SU-DHL-6 (cell line): Measurements from ENCODE around the gene ADAM17.

Experiments
- H2AFZ ChIP-seq: fragments of 200-600 bp; sonication (generic); 2 replicates; pipeline ENCODE4 v1.6.1; 2014; ENCODE audit warnings: low read depth, mild to moderate bottlenecking, moderate library complexity, mixed read lengths, antibody characterized with exemption, low read length; ENCODE audit not compliant: severe bottlenecking
- H3F3A ChIP-seq: fragments of 200-600 bp; shearing (Covaris generic); 2 replicates; pipeline ENCODE4 v1.6.0; 2016; ENCODE audit warnings: antibody characterized with exemption, mild to moderate bottlenecking; ENCODE audit not compliant: insufficient read depth
- H3K27ac ChIP-seq: fragments of 200-600 bp; sonication (generic); 2 replicates; pipeline ENCODE4 v1.5.1; 2016; ENCODE audit warnings: low read depth, mild to moderate bottlenecking, low read length, moderate library complexity, mixed read lengths
- H3K27me3 ChIP-seq: fragments of 200-600 bp; sonication (generic), shearing (Covaris generic); 2 replicates; pipeline ENCODE4 v1.6.0; 2014; ENCODE audit warnings: mild to moderate bottlenecking, low read length
- H3K36me3 ChIP-seq: fragments of 200-600 bp; sonication (generic); 2 replicates; pipeline ENCODE4 v1.6.1; 2014; ENCODE audit warnings: mild to moderate bottlenecking, low read length, mixed read lengths
- H3K4me2 ChIP-seq: fragments of 300-600, 200-600 bp; shearing (Covaris generic), sonication (generic); 2 replicates; pipeline ENCODE4 v1.6.0; 2014; ENCODE audit warnings: low read length, low read depth, mild to moderate bottlenecking; ENCODE audit not compliant: poor library complexity, severe bottlenecking
- H3K4me3 ChIP-seq: fragments of 200-600 bp; sonication (generic); 2 replicates; pipeline ENCODE4 v1.5.1; 2014; ENCODE audit warnings: antibody characterized with exemption, low read length, mild to moderate bottlenecking, mixed read lengths; ENCODE audit not compliant: insufficient read depth, poor library complexity, severe bottlenecking
- H3K79me2 ChIP-seq: fragments of 200-600 bp; sonication (generic); 2 replicates; pipeline ENCODE4 v1.6.1; 2014; ENCODE audit warnings: mild to moderate bottlenecking, low read length, moderate library complexity; ENCODE audit not compliant: insufficient read depth
- H3K9ac ChIP-seq: fragments of 200-600 bp; sonication (generic); 2 replicates; pipeline ENCODE4 v1.7.0; 2014; ENCODE audit warnings: mild to moderate bottlenecking, low read length
- H3K9me2 ChIP-seq: fragments of 200-600 bp; sonication (generic); replicated peaks from 2 replicates; pipeline ENCODE4 v1.6.1; 2014; ENCODE audit warnings: low read length; ENCODE audit not compliant: insufficient read depth
- H3K9me3 ChIP-seq: fragments of 200-600 bp; sonication (generic); 2 replicates; pipeline ENCODE4 v1.6.1; 2014; ENCODE audit warnings: low read length, mixed read lengths; ENCODE audit not compliant: insufficient read depth
- H4K20me1 ChIP-seq: fragments of 200-600 bp; sonication (generic); 2 replicates; pipeline ENCODE4 v1.6.1; 2014; ENCODE audit warnings: low read depth, mild to moderate bottlenecking, antibody characterized with exemption, low read length, moderate library complexity, mixed read lengths
- EZH2phosphoT487 ChIP-seq: fragments of 200-600 bp; sonication (generic), shearing (Covaris generic); conservative IDR thresholded peaks from 2 replicates; pipeline ENCODE4 v1.6.1; 2018; ENCODE audit warnings: mild to moderate bottlenecking, antibody characterized with exemption, low read length, moderate library complexity, mixed read lengths
- TF ChIP-seq, protein P1 (sequence below): fragments of 200-600 bp; sonication (generic); IDR thresholded peaks from one replicate; pipeline ENCODE4 v1.5.1; 2017; ENCODE audit warnings: antibody characterized with exemption, mild to moderate bottlenecking, low read length, moderate library complexity; ENCODE audit not compliant: insufficient read depth, poor library complexity, severe bottlenecking

Gene ADAM17

GRCh38 chr2:9565436-9566153 is 10.0 kb upstream of the ADAM17 start:
- Histone ChIP-seq H2AFZ (no peak overlapping the region), H3K9me3 (no peaks in the 10 kb centered on the region), H3K27ac (no peak overlapping the region), H3K4me3 (no peak overlapping the region), H3K4me2 (no peak overlapping the region), H3K27me3 (no peaks in the 10 kb centered on the region), H3K9ac (no peak overlapping the region), H3F3A (no peaks in the 10 kb centered on the region), H3K36me3 (no peaks in the 10 kb centered on the region), H4K20me1 (no peaks in the 10 kb centered on the region), H3K79me2 (no peaks in the 10 kb centered on the region), H3K9me2 (no peaks in the 10 kb centered on the region)
- TF ChIP-seq, protein P1, sequence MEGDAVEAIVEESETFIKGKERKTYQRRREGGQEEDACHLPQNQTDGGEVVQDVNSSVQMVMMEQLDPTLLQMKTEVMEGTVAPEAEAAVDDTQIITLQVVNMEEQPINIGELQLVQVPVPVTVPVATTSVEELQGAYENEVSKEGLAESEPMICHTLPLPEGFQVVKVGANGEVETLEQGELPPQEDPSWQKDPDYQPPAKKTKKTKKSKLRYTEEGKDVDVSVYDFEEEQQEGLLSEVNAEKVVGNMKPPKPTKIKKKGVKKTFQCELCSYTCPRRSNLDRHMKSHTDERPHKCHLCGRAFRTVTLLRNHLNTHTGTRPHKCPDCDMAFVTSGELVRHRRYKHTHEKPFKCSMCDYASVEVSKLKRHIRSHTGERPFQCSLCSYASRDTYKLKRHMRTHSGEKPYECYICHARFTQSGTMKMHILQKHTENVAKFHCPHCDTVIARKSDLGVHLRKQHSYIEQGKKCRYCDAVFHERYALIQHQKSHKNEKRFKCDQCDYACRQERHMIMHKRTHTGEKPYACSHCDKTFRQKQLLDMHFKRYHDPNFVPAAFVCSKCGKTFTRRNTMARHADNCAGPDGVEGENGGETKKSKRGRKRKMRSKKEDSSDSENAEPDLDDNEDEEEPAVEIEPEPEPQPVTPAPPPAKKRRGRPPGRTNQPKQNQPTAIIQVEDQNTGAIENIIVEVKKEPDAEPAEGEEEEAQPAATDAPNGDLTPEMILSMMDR: no peak
- no peak for TF ChIP-seq EZH2phosphoT487

DNA sequence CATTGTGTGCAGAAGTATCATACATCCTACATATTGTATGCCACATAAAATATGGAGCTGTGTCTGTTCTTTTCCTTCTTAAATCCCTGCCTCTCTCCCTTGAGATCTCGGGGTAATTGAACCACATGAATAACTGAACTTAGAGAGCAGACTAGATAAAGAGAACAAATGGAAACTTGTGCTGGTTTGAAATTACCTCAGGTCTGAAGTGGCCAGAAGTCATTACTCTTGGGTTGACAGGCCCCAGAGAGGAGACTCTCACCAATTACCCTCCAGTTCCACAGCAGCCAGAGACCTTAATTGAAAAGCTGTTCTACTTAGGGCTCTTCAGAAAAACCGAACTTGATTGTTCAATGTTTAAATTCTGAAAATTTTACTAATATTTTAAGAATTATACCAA is 5.0 kb upstream of the ADAM17 start:
- Histone ChIP-seq H3K4me3 (no peak overlapping the region), H3K4me2 (no peak overlapping the region), H3K27ac (no peak overlapping the region), H3K9me3 (no peaks in the 10 kb centered on the region), H3K9me2 (no peaks in the 10 kb centered on the region), H3F3A (peaks cover 11% of the 10 kb centered on the region; the same call in 1 of the 2 replicates), H2AFZ (no peak overlapping the region), H3K79me2 (peaks cover 15% of the 10 kb centered on the region), H4K20me1 (no peaks in the 10 kb centered on the region), H3K27me3 (no peaks in the 10 kb centered on the region), H3K9ac (no peak overlapping the region), H3K36me3 (no peaks in the 10 kb centered on the region)
- TF ChIP-seq, protein P1: no peak
- TF ChIP-seq EZH2phosphoT487: no peak

DNA sequence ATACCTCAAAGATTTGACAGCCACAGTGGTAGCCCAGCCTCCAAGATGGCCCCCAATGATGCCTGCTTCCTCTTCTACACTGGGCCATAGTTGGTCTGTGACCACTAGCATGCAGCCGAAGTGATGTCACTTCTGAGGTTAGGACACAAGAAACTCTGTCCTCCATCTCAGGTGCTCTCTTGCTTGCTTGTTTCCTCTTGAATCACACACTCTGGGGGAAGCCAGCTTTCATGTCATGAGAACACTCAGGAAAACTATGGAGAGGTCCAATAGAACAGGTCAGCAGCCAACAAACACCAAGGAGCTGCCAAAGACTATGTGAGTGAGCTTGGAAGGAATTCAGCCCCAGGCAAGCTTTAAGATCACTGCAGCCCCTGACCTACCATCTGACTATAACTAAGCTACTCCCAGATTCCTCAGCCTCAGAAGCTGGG is 3.3 kb upstream of the ADAM17 start:
- H3K9ac ChIP-seq: no peak overlapping the region
- no peak overlapping the region for H2AFZ ChIP-seq
- peaks cover 4% of the 10 kb centered on the region; the same call in 1 of the 2 replicates for H4K20me1 ChIP-seq
- H3K27me3 ChIP-seq: no peaks in the 10 kb centered on the region
- peaks cover 22% of the 10 kb centered on the region for H3F3A ChIP-seq
- no peak overlapping the region for H3K27ac ChIP-seq
- TF ChIP-seq, protein P1: no peak
- TF ChIP-seq EZH2phosphoT487: no peak
- H3K79me2 ChIP-seq: peaks cover 31% of the 10 kb centered on the region
- no peaks in the 10 kb centered on the region for H3K9me3 ChIP-seq
- H3K9me2 ChIP-seq: no peaks in the 10 kb centered on the region
- no peak overlapping the region for H3K4me3 ChIP-seq
- no peaks in the 10 kb centered on the region for H3K36me3 ChIP-seq
- H3K4me2 ChIP-seq: no peak overlapping the region
